ENCODE measurements around the gene PRKAG2. TPM values are rescaled to one million over a fixed set of nuclear protein-coding genes. Genes with fewer than 3 reads are reported as not detected.
"Not testable (repeated sequence)": the region's sequence is repeated elsewhere in the genome, so short reads cannot be mapped to it uniquely, and the experiment has no call there.

The PRKAG2 gene
- polyA plus RNA-seq, 1 donor: 38.3 TPM

GRCh38 chr7:151785681-151785965 is 91.3 kb downstream of the PRKAG2 start:
- no peak for DNase-seq

DNA sequence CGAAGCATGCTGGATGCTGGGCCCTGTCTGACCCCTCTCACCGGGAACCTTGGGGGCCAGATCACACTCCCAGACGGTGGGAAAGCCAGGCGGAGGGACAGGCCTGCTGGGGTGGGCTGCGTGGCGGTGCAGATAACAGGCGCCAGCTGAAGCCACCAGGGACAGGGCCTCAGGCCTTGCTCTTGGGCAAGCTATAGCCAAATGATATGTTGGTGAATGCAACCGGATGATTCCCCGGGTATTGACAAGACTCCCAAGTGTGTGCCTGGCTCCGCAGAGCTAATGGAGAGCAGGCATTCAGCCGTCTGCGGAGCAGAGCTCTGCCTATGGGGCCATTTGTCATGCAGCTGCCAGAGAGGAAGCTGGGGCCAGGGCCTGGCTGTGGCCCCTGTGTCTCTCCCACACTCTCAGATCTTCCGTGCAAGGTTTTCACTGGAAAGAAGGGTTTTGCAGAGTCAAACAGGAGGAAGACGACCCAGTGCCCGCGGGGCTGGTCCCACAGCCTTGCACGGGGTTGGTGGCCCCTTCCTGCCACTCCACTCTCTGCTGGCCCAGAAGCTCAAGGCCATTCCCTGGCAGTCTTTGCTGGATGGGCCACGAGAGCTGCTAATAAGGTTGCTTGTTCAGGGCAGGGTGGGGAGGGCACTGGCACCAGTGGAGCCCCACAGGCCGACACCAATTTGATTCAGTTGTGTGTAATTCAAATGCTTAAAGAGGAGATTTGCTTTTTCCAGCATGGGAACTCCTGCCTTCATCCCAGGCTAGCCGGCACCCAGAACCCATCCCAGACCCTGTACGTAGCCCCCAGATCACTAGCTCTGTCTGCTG is 91.8 kb downstream of the PRKAG2 start:
- DNase-seq: no peak

- no peak for DNase-seq
Measured at GRCh38 chr7:151783958-151784575, 92.8 kb downstream of the PRKAG2 start.

GRCh38 chr7:151782598-151783448 is 94.1 kb downstream of the PRKAG2 start:
- DNase-seq: peak; percentile 63

DNA sequence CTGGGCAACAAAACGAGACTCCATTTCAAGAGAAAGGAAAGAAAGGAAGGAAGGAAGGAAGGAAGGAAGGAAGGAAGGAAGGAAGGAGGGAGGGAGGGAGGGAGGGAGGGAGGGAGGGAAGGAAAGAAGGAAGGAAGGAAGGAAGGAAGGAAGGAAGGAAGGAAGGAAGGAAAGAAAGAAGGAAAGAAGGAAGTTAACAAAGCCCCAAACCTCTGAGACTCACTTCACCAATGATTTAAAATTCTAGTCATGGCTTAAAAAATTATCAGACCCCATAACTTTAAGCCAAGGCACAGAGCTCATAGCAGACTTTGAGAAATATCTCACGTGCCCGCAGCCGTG is 94.7 kb downstream of the PRKAG2 start:
- not testable (repeated sequence) for DNase-seq

- no peak for DNase-seq
Measured at GRCh38 chr7:151781161-151781845, 95.6 kb downstream of the PRKAG2 start.

DNA sequence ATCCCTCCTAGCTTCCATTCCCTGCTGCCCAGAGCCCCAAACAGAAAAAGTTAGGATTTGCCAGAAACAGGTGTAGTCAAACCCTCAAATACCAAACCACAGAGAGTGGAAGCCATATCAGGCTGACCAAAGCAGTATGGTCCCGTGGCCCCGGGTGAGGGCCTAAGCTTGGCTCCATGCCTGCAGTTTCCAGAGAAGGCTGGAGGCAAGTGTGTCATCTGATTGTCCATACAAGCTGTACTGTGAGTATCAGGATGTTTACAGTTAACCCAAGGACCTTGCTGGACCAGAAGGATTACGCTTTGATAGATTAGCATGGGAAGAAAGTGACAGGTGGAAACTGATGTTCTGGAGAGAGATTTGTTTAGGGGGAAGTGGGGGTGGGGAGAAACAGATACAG is 96.3 kb downstream of the PRKAG2 start:
- no peak for DNase-seq

DNA sequence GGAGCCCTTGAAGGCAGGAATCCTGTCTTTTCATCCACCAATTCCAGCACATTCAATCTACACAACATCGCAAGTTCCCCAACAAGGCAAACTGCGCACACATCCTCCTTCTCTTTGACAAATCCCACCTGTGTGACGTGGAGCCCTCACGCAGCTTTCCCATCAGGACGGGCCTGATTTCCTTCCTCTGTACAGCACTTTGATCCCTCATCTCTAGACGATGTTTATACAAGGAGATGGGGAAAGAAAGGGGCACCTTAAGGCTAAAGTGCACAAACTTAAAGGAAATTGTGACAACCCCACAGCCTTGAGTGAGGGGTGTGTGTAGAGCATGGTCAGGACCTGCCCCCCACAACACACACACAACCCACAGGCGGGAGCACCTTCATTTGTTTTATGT is 97.2 kb downstream of the PRKAG2 start:
- no peak for DNase-seq

DNA sequence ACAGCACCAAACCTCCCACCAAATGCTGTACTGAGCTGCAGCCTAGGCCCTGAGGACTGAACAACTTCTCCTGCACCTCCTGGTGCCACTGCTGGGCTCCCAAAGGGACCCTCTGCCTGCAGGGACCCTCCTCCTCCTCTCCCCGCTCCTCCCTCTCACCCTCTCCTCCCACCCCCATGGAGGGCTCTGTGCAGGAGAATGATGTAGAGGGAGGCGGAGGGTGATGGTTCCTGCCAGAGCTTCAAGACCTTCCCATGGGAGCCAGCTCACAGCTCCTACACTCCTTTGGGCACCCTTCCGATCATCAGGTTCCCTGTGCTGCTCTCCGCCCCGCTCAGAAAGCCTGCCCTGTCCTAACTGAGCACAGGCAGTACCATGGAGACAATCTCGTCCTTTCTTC is 97.7 kb downstream of the PRKAG2 start:
- DNase-seq: no peak

GRCh38 chr7:151777908-151778670 is 98.8 kb downstream of the PRKAG2 start:
- DNase-seq: no peak

DNA sequence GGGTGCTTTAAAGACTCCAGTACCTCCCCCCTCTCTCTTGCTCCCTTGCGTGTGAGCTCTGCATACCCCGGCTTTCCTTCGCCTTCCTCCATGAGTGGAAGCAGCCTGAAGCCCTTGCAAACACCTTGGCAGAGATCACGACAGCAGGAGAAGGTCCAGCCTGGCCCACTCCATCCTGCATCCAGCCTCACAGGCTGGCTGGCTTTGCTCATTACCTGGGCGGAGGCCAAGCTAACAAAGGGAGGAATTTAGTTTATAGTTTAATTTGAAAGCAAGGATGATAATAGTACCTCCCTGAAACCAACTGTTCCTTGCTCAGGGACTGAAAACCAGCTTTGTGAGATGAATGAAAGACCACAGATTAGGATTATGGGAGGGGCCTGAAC is 99.4 kb downstream of the PRKAG2 start:
- DNase-seq: no peak

DNA sequence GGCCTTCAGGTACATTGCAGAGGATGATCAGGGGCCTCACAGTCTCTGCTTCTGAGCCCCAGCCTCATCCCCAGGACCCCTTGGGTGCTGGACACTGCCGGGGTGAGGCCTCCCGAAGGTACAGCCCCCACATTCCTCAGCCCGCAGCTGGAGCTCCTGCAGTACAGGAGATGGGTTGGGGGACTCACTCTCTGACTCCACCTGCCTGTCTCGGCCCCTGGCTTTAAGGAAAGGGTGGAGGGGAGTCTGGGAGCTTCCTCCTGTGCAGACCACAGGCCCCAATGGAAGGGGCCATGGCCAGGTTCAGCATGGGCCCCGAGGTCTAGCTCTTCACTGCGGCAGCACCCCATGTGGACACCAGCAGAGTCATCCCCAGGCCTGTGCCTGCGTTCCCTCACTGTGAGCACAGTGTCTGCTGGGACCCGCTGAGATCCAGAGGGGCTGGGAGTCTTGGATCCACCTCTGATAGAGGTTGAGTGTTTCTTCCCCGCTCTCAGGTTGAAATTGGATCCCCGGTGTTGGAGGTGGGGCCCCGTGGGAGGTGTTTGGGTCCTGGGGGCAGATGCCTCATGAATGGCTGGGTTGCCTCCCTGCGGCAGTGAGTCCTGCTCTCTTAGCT is 99.9 kb downstream of the PRKAG2 start:
- no peak for DNase-seq

GRCh38 chr7:151776446-151776845 is 100.5 kb downstream of the PRKAG2 start:
- no peak for DNase-seq

DNA sequence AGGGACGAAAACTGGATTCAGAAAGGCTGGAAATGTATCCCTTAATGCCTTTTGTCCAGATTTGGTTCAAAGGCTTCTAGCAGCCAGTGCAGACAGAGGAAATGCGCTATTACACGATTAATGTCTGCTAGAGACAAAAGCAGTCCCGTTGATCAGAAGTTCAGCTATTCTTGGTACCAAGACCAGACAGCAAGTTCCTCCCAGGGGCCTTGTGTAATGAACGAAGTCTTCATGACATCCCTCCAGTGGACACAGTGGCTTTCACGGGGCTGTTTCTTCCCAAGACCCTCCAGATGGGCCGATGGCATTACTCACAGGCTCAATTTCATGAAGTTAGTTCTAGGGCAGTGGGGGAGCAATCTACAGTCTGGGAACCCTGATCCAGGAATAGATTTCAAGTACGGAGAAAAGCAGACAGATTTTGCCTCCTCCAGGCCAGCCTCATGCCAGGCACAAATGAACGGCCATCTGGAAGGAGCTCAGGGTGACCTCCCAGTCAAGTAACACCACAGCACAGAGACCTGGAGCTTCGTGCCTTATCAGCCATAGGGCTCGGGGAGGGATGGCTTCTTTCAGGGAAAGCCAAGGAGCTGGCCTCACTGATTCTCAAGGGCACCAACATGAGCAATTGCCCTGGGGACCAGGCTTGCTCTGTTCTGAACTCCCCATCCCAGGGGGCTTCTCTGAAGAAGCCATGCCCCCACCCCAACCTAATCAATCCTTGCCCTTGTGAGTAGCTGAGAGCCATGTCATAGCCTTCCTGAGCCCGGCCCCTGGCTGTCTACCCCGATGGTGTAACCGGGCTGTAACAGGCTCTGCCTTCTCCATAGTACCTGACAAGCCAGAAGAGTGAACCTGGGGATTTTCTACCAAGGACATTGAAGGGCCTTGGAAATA is 101.1 kb downstream of the PRKAG2 start:
- DNase-seq: no peak

DNA sequence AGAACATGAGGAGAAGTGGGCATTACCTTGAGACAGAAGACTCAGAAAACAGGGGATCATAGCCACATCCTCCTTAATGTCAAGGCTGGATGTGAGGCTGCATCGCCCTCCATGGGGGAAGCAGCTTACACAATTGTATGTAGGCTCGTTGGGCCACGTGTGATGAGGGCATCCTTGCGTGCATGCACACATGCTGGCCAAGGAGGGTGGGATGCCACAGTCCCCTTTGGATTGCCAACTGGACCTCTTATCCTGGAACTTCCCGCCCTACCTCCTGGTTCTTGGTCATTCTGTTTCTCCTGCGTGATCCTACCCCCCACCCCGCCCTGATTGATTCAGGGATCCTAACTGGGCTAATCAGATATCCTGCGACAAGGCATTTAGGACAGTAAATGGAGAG is 102.0 kb downstream of the PRKAG2 start:
- no peak for DNase-seq

DNA sequence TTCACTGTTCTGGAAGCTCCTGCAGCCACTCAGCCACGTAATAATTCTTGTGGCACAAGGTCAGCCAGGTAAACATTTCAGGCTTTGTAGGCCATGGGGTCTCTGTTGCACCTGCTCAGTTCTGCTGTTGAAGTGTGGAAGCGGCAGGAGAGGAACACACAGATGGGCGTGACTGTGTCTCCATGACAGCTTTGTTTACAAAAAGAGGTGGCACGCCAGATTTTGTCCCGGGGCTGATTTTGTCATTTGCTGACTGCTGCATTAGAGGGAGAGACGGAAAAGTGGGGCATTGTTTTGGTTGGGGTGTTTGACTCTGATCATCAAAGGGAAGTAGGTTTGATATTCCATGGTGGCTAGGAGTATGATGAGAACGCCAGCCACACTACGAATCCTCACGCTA is 103.1 kb downstream of the PRKAG2 start:
- DNase-seq: no peak

GRCh38 chr7:151770232-151770631 is 106.7 kb downstream of the PRKAG2 start:
- no peak for DNase-seq

DNA sequence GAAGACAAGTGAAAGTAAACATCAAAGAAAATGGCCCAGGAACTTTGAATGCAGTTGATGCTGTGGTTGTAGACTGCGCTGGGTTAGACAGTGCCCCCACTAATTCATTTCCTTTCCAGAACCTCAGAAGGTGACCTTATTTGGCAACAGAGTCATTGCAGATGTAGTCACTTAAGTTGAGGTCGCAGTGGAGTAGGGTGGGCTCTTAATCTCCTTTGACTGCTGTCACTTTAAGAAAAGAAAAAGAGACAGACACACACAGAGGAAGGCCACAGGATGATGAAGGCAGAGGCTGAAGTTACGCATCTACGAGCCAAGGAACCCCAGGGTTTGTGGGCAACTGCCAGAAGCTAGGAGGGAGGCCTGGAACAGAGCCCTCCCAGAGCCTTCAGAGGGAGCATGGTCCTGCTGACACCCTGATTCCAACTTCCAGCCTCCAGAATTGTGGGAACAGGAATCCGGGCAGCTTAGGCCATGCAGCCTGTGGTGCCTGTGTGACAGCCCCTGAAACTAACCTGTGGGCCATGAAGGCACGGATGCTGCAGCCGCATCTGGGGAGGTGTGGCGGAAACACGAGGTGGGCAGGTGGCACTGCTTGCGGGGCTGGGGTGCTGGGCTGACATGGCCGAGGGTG is 107.6 kb downstream of the PRKAG2 start:
- DNase-seq: no peak

DNA sequence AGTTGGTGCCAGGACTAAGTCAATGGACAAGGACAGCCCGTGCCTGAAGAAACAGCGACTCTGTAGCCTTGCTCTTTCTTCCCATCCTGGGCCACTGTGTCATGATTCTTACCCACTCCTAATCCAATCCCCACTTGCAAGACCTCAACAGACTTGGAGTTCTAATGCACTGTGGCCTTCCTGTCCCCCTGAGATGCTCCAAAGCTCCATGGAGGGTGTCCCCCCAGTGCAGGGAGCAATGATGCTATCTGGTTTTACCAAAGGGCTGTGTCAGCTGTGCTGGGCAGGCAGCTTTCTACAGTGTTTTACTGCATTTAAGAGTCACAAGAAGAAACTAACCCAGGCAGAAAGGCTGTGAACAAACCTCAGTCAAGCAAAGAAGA is 108.1 kb downstream of the PRKAG2 start:
- DNase-seq: no peak

DNA sequence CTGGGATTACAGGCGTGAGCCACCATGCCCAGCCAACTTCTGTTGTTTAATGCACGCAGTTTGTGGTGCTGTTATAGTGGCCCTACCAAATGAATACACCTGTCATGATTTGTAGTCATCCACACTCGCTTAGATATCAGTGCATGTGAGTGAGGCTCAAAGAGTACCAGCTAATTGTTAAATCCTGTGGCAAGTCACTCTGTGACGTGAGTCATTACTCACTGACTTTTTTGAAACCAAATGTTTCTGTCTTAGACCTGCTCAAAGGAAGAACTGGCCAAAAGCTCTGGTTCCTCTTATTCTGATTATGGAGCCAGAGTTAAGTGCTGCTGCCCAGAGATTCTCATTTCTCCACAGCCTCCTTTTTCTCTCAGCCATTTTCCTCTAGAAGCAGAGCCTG is 109.4 kb downstream of the PRKAG2 start:
- DNase-seq: no peak
